ENCODE measurements around the gene CSRNP3. TPM values are rescaled to one million over a fixed set of nuclear protein-coding genes. Genes with fewer than 3 reads are reported as not detected.

Gene CSRNP3
- total and polyA plus RNA-seq, 2 donors (not counting 1 experiment from before 2014, with no cell fraction given): not detected

DNA sequence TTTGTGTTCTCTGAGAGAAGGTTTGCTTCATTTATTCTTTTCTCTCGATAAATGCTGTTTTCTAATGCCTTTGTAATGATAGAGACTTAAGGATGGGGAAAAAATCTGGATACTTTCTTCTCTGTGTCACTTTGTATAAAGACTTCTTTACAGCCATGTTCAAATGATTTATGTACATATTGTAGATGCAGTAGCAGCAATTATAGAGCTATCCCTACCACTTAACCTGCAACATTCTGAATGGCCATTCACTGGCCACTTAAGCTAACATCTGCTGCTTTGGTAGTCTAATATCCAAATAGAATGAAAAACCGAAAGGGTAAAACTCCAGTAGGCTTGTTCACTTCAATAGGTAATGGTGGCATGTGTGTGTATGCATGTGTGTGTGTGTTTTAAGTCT lies 97.8 kb downstream of the CSRNP3 start:
- Histone ChIP-seq H3K4me3 (ENCODE audit: control extremely low read depth in 1 of 5, extremely low read depth in 1 of 5, insufficient read depth in 1 of 5, low read depth in 2 of 5, low read length in 4 of 5) (no peak overlapping the region), H3K27ac (ENCODE audit: low read length in 2 of 2) (no peak overlapping the region), H4K20me1 (ENCODE audit: control insufficient read depth, insufficient read depth, low read length, poor library complexity, severe bottlenecking) (no peaks in the 10 kb centered on the region), H3K79me2 (ENCODE audit: control insufficient read depth, insufficient read depth, low read length) (no peaks in the 10 kb centered on the region), H3K9ac (ENCODE audit: low read length) (no peak overlapping the region), H3K9me3 (ENCODE audit: control extremely low read depth in 1 of 3, control insufficient read depth in 2 of 3, insufficient read depth in 1 of 3, low read length in 2 of 3) (no peaks in the 10 kb centered on the region), H3K27me3 (replicated peaks in 1 of 4; ENCODE audit: control extremely low read depth in 1 of 4, control insufficient read depth in 3 of 4, insufficient read depth in 4 of 4, low read length in 3 of 4) (peaks cover 0 to 4% (median 0%) of the 10 kb centered on the region in 4 experiments), H3K4me1 (ENCODE audit: control insufficient read depth in 2 of 2, insufficient read depth in 2 of 2, low read length in 2 of 2) (no peaks in the 10 kb centered on the region), H2AFZ (ENCODE audit: insufficient read depth, low read depth, low read length, poor library complexity, severe bottlenecking) (no peak overlapping the region), H3K4me2 (replicated peaks; ENCODE audit: low read depth, low read length, poor library complexity, severe bottlenecking) (no peak overlapping the region), H3K36me3 (replicated peaks in 1 of 2; ENCODE audit: control extremely low read depth in 1 of 2, control insufficient read depth in 1 of 2, extremely low read depth in 1 of 2, insufficient read depth in 2 of 2, low read length in 1 of 2) (no peaks in the 10 kb centered on the region)
- WGBS (ENCODE audit: insufficient coverage): no CpG with 5 or more reads among the region's 2 CpGs
- no peaks in the 10 kb centered on the region for H3K9me3 Mint-ChIP-seq (ENCODE audit: insufficient read depth)
- ATAC-seq (ENCODE audit: low read depth) (no peak), DNase-seq (no peak)
- H3K4me1 Mint-ChIP-seq: no peaks in the 10 kb centered on the region
- POLR2A ChIA-PET: no interaction called here
- intact Hi-C loops (cut with micrococcal nuclease): loop anchor here (10.0 kb wide), 1 partner anchor 128 kb away; no protein-coding TSS in a partner anchor
- H3K27ac Mint-ChIP-seq: no peak overlapping the region
- H3K4me3 Mint-ChIP-seq: no peak overlapping the region
- peaks cover 7% of the 10 kb centered on the region for H3K27me3 Mint-ChIP-seq
- TF ChIP-seq, protein P1, sequence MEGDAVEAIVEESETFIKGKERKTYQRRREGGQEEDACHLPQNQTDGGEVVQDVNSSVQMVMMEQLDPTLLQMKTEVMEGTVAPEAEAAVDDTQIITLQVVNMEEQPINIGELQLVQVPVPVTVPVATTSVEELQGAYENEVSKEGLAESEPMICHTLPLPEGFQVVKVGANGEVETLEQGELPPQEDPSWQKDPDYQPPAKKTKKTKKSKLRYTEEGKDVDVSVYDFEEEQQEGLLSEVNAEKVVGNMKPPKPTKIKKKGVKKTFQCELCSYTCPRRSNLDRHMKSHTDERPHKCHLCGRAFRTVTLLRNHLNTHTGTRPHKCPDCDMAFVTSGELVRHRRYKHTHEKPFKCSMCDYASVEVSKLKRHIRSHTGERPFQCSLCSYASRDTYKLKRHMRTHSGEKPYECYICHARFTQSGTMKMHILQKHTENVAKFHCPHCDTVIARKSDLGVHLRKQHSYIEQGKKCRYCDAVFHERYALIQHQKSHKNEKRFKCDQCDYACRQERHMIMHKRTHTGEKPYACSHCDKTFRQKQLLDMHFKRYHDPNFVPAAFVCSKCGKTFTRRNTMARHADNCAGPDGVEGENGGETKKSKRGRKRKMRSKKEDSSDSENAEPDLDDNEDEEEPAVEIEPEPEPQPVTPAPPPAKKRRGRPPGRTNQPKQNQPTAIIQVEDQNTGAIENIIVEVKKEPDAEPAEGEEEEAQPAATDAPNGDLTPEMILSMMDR (IDR thresholded peaks at IDR 0.05): no peak
- no peak for TF ChIP-seq EZH2 (IDR thresholded peaks at IDR 0.05; ENCODE audit: borderline replicate concordance, insufficient read depth, low read depth, low read length, poor library complexity, severe bottlenecking)
- CTCF ChIA-PET: no interaction called here

- TF ChIP-seq, protein P1 (IDR thresholded peaks at IDR 0.05): no peak
- no peak for TF ChIP-seq EZH2 (IDR thresholded peaks at IDR 0.05; ENCODE audit: borderline replicate concordance, insufficient read depth, low read depth, low read length, poor library complexity, severe bottlenecking)
- H3K9ac ChIP-seq (ENCODE audit: low read length): no peak overlapping the region
- intact Hi-C loops (cut with micrococcal nuclease): loop anchor here (10.0 kb wide), 1 partner anchor 126 kb away; no protein-coding TSS in a partner anchor
- CTCF ChIA-PET: no interaction called here
- no peak overlapping the region for H3K27ac Mint-ChIP-seq
- no peaks in the 10 kb centered on the region for H3K4me1 Mint-ChIP-seq
- H3K79me2 ChIP-seq (ENCODE audit: control insufficient read depth, insufficient read depth, low read length): no peaks in the 10 kb centered on the region
- no peaks in the 10 kb centered on the region for H3K4me1 ChIP-seq (ENCODE audit: control insufficient read depth in 2 of 2, insufficient read depth in 2 of 2, low read length in 2 of 2)
- H3K4me3 ChIP-seq (ENCODE audit: control extremely low read depth in 1 of 5, extremely low read depth in 1 of 5, insufficient read depth in 1 of 5, low read depth in 2 of 5, low read length in 4 of 5): no peak overlapping the region
- peaks cover 7% of the 10 kb centered on the region for H3K27me3 Mint-ChIP-seq
- no peak overlapping the region for H3K27ac ChIP-seq (ENCODE audit: low read length in 2 of 2)
- H3K9me3 ChIP-seq (ENCODE audit: control extremely low read depth in 1 of 3, control insufficient read depth in 2 of 3, insufficient read depth in 1 of 3, low read length in 2 of 3): no peaks in the 10 kb centered on the region
- peaks cover 0 to 4% (median 0%) of the 10 kb centered on the region in 4 experiments for H3K27me3 ChIP-seq (replicated peaks in 1 of 4; ENCODE audit: control extremely low read depth in 1 of 4, control insufficient read depth in 3 of 4, insufficient read depth in 4 of 4, low read length in 3 of 4)
- no peaks in the 10 kb centered on the region for H3K36me3 ChIP-seq (replicated peaks in 1 of 2; ENCODE audit: control extremely low read depth in 1 of 2, control insufficient read depth in 1 of 2, extremely low read depth in 1 of 2, insufficient read depth in 2 of 2, low read length in 1 of 2)
- POLR2A ChIA-PET: no interaction called here
- H3K9me3 Mint-ChIP-seq (ENCODE audit: insufficient read depth): no peaks in the 10 kb centered on the region
- no peak overlapping the region for H3K4me2 ChIP-seq (replicated peaks; ENCODE audit: low read depth, low read length, poor library complexity, severe bottlenecking)
- H4K20me1 ChIP-seq (ENCODE audit: control insufficient read depth, insufficient read depth, low read length, poor library complexity, severe bottlenecking): no peaks in the 10 kb centered on the region
- no peak overlapping the region for H2AFZ ChIP-seq (ENCODE audit: insufficient read depth, low read depth, low read length, poor library complexity, severe bottlenecking)
- ATAC-seq (ENCODE audit: low read depth) (no peak), DNase-seq (no peak)
- no peak overlapping the region for H3K4me3 Mint-ChIP-seq
These were observed 98.9 kb downstream of the CSRNP3 start for GRCh38 chr2:165568361-165568760.
